Measurements from ENCODE around the gene FZR1. TPM values are rescaled to one million over a fixed set of nuclear protein-coding genes. Genes with fewer than 3 reads are reported as not detected.

FZR1 gene
- total and polyA plus RNA-seq, 9 of the 15 experiments (the other 6 are each of a cell fraction or from before 2014, with no cell fraction given), result 0.18 to 48.0 (median 22.2) TPM

GRCh38 chr19:3550947-3551791 is 45.1 kb downstream of the FZR1 start:
- TF ChIP-seq, protein P1, sequence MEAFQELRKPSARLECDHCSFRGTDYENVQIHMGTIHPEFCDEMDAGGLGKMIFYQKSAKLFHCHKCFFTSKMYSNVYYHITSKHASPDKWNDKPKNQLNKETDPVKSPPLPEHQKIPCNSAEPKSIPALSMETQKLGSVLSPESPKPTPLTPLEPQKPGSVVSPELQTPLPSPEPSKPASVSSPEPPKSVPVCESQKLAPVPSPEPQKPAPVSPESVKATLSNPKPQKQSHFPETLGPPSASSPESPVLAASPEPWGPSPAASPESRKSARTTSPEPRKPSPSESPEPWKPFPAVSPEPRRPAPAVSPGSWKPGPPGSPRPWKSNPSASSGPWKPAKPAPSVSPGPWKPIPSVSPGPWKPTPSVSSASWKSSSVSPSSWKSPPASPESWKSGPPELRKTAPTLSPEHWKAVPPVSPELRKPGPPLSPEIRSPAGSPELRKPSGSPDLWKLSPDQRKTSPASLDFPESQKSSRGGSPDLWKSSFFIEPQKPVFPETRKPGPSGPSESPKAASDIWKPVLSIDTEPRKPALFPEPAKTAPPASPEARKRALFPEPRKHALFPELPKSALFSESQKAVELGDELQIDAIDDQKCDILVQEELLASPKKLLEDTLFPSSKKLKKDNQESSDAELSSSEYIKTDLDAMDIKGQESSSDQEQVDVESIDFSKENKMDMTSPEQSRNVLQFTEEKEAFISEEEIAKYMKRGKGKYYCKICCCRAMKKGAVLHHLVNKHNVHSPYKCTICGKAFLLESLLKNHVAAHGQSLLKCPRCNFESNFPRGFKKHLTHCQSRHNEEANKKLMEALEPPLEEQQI (IDR thresholded peaks at IDR 0.05), result no peak
- TF ChIP-seq RBFOX2 (IDR thresholded peaks at IDR 0.05; ENCODE audit: low read depth, low read length) (peak; percentile 39), SNIP1 (IDR thresholded peaks at IDR 0.05; ENCODE audit: low read depth) (no peak), CEBPB (tag; IDR thresholded peaks at IDR 0.05) (no peak), POLR2A (conservative IDR thresholded peaks at IDR 0.05) (0 out of 2 replicates have a peak, but pooled peaks have one; percentile 18), CREB1 (IDR thresholded peaks at IDR 0.05) (no peak), CREB1 (CRISPR knock-in tag; IDR thresholded peaks at IDR 0.05) (no peak), PKNOX1 (IDR thresholded peaks at IDR 0.05) (no peak)
- TF ChIP-seq, protein P2, sequence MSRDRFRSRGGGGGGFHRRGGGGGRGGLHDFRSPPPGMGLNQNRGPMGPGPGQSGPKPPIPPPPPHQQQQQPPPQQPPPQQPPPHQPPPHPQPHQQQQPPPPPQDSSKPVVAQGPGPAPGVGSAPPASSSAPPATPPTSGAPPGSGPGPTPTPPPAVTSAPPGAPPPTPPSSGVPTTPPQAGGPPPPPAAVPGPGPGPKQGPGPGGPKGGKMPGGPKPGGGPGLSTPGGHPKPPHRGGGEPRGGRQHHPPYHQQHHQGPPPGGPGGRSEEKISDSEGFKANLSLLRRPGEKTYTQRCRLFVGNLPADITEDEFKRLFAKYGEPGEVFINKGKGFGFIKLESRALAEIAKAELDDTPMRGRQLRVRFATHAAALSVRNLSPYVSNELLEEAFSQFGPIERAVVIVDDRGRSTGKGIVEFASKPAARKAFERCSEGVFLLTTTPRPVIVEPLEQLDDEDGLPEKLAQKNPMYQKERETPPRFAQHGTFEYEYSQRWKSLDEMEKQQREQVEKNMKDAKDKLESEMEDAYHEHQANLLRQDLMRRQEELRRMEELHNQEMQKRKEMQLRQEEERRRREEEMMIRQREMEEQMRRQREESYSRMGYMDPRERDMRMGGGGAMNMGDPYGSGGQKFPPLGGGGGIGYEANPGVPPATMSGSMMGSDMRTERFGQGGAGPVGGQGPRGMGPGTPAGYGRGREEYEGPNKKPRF (IDR thresholded peaks at IDR 0.05; ENCODE audit: low read depth, low read length), result no peak
- TF ChIP-seq, protein P3, sequence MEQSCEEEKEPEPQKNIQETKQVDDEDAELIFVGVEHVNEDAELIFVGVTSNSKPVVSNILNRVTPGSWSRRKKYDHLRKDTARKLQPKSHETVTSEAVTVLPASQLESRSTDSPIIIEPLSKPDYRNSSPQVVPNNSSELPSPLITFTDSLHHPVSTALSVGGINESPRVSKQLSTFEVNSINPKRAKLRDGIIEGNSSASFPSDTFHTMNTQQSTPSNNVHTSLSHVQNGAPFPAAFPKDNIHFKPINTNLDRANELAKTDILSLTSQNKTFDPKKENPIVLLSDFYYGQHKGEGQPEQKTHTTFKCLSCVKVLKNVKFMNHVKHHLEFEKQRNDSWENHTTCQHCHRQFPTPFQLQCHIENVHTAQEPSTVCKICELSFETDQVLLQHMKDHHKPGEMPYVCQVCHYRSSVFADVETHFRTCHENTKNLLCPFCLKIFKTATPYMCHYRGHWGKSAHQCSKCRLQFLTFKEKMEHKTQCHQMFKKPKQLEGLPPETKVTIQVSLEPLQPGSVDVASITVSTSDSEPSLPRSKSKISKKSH (CRISPR knock-in tag; IDR thresholded peaks at IDR 0.05), result no peak
- ChIA-PET CTCF (ENCODE audit: low intra/inter-chr PET ratio) (no interaction called here), POLR2A (interaction anchor here (0.7 to 1.5 kb wide), 2 partner anchors 11 to 34 kb away, joined by 3 read pairs; no protein-coding TSS in a partner anchor)
- Histone ChIP-seq H4K20me1 (replicated peaks; ENCODE audit: control insufficient read depth, insufficient read depth, low read length) (peaks cover 8% of the 10 kb centered on the region), H3K27me3 (ENCODE audit: control insufficient read depth in 2 of 2, insufficient read depth in 2 of 2, low read length in 2 of 2) (no peaks in the 10 kb centered on the region), H3K9ac (ENCODE audit: insufficient read depth in 1 of 2, low read depth in 2 of 2, low read length in 2 of 2) (no peak overlapping the region), H3K27ac (ENCODE audit: extremely low read depth, low read depth, low read length) (no peak overlapping the region), H3K4me1 (replicated peaks in 1 of 2; ENCODE audit: control insufficient read depth in 2 of 2, insufficient read depth in 2 of 2, low read length in 2 of 2) (peaks cover 5 to 64% of the 10 kb centered on the region in 2 experiments; a peak in 3 of 5 replicates), H3K36me3 (ENCODE audit: control insufficient read depth, insufficient read depth, low read length) (peaks cover 60% of the 10 kb centered on the region), H3K79me2 (ENCODE audit: control insufficient read depth, insufficient read depth, low read length) (peaks cover 30% of the 10 kb centered on the region), H3K4me3 (no peak overlapping the region), H3K9me1 (ENCODE audit: control insufficient read depth, insufficient read depth, low read length) (peaks cover 1% of the 10 kb centered on the region), H2AFZ (ENCODE audit: low read depth, low read length) (no peak overlapping the region), H3K4me2 (ENCODE audit: insufficient read depth, low read length) (no peak overlapping the region), H3K9me3 (replicated peaks; ENCODE audit: control insufficient read depth, insufficient read depth, low read depth, low read length) (no peaks in the 10 kb centered on the region)
- no peak for FAIRE-seq
- no TSS peak for BruUV-seq (replicated peaks)
- in situ Hi-C loops (cut with MboI) (no loop called here), intact Hi-C loops (cut with micrococcal nuclease) (no loop called here)
- no peak for ATAC-seq
- no peak for DNase-seq (ENCODE audit: extremely low read depth in 1 of 4, low spot score in 3 of 4)
- WGBS (ENCODE audit: insufficient coverage, low coverage, missing lambda C conversion rate), result 98% methylated on average over 12 of the region's 34 CpGs
